LNCaP clone FGC (cell line): ENCODE data around the gene CACNA1E.

ENCODE experiments used
- DNase-seq: peaks from one replicate; pipeline ENCODE4 v3.0.0-alpha.2; 2011; ENCODE audit warnings: low read depth
- H3K4me3 ChIP-seq: 2 replicates; pipeline ENCODE4 v1.5.1; 2011; ENCODE audit warnings: mild to moderate bottlenecking, low read depth, low read length, control low read depth
- CTCF ChIP-seq: IDR thresholded peaks from 2 replicates; pipeline ENCODE4 v1.5.1; 2012; ENCODE audit warnings: mild to moderate bottlenecking; ENCODE audit not compliant: control insufficient read depth, insufficient read depth; ENCODE audit errors: extremely low read depth

Gene CACNA1E

GRCh38 chr1:181562395-181562794 lies 79.1 kb downstream of the CACNA1E start:
- H3K4me3 ChIP-seq: no peak overlapping the region
- no peak for TF ChIP-seq CTCF
- DNase-seq: no peak

DNA sequence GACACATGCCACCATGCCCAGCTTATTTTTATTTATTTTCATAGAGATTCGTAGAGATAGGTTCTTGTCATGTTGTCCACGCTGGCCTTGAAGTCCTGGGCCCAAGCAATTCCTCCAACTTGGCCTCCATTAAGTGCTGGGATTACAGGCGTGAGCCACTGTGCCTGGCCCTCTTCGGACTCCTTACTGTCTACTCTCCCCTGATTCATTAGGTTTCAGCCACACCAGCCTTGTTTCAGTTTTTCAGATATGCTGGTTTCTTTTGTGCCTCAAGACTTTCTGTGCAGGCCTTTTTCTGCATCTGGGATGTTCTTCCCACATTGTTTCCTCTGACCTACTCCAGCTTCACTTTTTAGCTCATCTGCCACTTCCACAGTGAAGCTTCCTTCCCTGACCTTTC lies 85.4 kb downstream of the CACNA1E start:
- no peak for TF ChIP-seq CTCF
- no peak for DNase-seq
- no peak overlapping the region for H3K4me3 ChIP-seq

DNA sequence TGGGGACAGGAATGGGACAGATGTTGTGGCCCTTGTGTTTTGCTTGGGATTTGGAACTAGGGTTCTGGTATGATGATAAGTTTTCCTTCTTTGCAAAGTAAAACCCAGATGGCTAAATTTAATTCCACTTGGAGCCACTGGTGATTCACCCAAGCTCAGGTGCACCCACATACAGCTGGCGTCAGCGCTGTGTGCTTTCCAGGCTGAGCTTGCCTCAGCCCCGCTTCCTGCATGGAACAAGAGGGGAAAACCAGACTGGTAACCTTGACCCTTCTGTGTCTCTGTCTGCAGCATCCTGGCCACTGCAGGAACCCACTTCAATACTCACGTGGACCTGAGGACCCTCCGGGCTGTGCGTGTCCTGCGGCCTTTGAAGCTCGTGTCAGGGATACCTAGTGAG lies 94.2 kb downstream of the CACNA1E start:
- TF ChIP-seq CTCF: no peak
- DNase-seq: no peak
- H3K4me3 ChIP-seq: no peak overlapping the region

GRCh38 chr1:181583598-181583997 lies 100.3 kb downstream of the CACNA1E start:
- TF ChIP-seq CTCF: peak; percentile 54
- DNase-seq: peak; percentile 13
- H3K4me3 ChIP-seq: no peak overlapping the region

DNA sequence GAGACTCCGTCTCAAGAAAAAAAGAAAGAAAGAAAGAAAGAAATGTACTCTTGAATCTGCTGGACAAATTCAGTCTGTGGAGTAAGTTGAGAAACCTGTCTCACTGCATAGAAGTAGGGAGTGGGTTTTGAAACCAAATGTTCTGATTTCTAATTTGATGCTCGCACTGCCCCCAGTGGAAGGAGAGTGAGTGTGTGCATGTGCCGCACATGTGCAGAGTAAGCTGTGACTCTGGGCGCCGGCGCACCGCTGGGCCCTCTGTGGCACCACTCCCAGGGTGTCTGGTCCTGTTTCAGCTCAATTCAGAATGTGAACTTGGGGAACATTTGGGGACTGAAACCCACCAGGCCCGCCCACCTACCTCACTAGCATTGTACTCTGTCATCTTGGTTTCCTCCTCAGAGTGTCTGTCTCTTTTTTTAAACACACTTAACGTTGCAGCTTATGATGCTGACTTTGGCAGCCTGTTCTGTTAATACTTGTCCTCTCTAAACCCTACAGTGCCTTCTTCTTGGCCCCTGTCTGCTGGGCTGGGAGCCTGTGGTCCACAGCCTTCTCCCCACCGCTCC lies 104.6 kb downstream of the CACNA1E start:
- peak; percentile 17 for DNase-seq
- no peak overlapping the region for H3K4me3 ChIP-seq
- TF ChIP-seq CTCF: peak; percentile 65

- DNase-seq: no peak
- TF ChIP-seq CTCF: no peak
- H3K4me3 ChIP-seq: no peak overlapping the region
Observed at GRCh38 chr1:181588631-181589030, 105.3 kb downstream of the CACNA1E start.

- no peak for DNase-seq
- no peak for TF ChIP-seq CTCF
- H3K4me3 ChIP-seq: no peak overlapping the region
Observed at GRCh38 chr1:181592255-181592859, 109.0 kb downstream of the CACNA1E start.
